ENCODE measurements around the gene FER1L5. TPM values are rescaled to one million over a fixed set of nuclear protein-coding genes. Genes with fewer than 3 reads are reported as not detected.

FER1L5 gene
- total and polyA plus RNA-seq, 2 of the 8 experiments (the other 6 are each of a cell fraction or from before 2014, with no cell fraction given) = 0.23 to 0.88 TPM

DNA sequence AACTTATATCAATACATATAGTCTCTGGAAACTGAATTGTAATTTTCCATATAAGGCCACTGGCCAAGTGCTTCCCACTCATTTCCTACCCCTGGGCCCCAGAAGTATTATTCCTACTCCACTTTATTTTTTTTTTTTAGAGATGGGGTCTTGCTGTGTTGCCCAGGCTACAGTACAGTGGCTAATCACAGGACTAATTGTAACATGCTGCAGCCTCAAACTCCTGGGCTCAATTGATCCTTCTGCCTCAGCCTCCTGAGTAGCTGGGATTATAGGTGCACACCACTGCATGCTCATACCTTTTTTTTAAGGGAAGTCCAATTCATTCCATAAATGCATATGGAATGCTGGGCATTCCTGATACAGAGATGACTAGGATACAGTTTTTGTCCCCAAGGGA is 111.8 kb downstream of the FER1L5 start:
- Histone ChIP-seq H2BK5ac (ENCODE audit: low read depth, low read length) (no peak overlapping the region), H3K18ac (ENCODE audit: extremely low read depth, low read length) (no peak overlapping the region), H3K27me3 (replicated peaks in 1 of 4; ENCODE audit: control insufficient read depth in 3 of 4, extremely low read depth in 1 of 4, insufficient read depth in 3 of 4, low read length in 3 of 4) (no peaks in the 10 kb centered on the region), H3K14ac (ENCODE audit: insufficient read length) (no peak overlapping the region), H3K4me3 (ENCODE audit: extremely low read depth in 1 of 4, insufficient read depth in 2 of 4, low read depth in 3 of 4, low read length in 4 of 4) (no peak overlapping the region), H4K8ac (ENCODE audit: extremely low read depth, insufficient read depth, low read length) (no peak overlapping the region), H3K4ac (replicated peaks; ENCODE audit: insufficient read length, low read depth, low read length) (no peak overlapping the region), H3K56ac (replicated peaks; ENCODE audit: insufficient read length, low read depth, low read length) (no peak overlapping the region), H3K4me2 (ENCODE audit: insufficient read depth in 1 of 2, low read depth in 2 of 2, low read length in 2 of 2) (no peak overlapping the region), H3K23ac (ENCODE audit: insufficient read length) (no peak overlapping the region), H3K4me1 (replicated peaks in 1 of 4; ENCODE audit: control insufficient read depth in 3 of 4, insufficient read depth in 4 of 4, low read length in 3 of 4) (peaks cover 0 to 4% (median 0%) of the 10 kb centered on the region in 4 experiments; a peak in 2 of 7 replicates), H3K36me3 (ENCODE audit: control insufficient read depth in 2 of 4, insufficient read depth in 4 of 4, low read length in 3 of 4) (no peaks in the 10 kb centered on the region), H3K9ac (replicated peaks in 1 of 4; ENCODE audit: extremely low read depth in 1 of 4, low read depth in 3 of 4, low read length in 3 of 4) (no peak overlapping the region), H3K23me2 (ENCODE audit: low read depth, low read length) (no peaks in the 10 kb centered on the region), H2AK5ac (ENCODE audit: low read depth, low read length) (no peak overlapping the region), H2BK15ac (ENCODE audit: low read length) (no peak overlapping the region), H4K20me1 (replicated peaks in 1 of 2; ENCODE audit: control insufficient read depth in 1 of 2, insufficient read depth in 2 of 2, low read length in 2 of 2) (no peaks in the 10 kb centered on the region), H2BK120ac (replicated peaks; ENCODE audit: low read depth, low read length) (no peak overlapping the region), H4K5ac (ENCODE audit: insufficient read length, low read depth, low read length) (no peak overlapping the region), H3K79me1 (ENCODE audit: low read depth, low read length) (no peaks in the 10 kb centered on the region), H2AFZ (ENCODE audit: low read length) (no peak overlapping the region), H3K79me2 (ENCODE audit: control insufficient read depth in 1 of 2, insufficient read depth in 2 of 2, low read length in 2 of 2) (no peaks in the 10 kb centered on the region), H2BK12ac (ENCODE audit: low read depth, low read length) (no peak overlapping the region), H3K9me3 (ENCODE audit: insufficient read depth in 2 of 2, low read depth in 1 of 2, low read length in 1 of 2) (no peaks in the 10 kb centered on the region), H4K91ac (replicated peaks; ENCODE audit: insufficient read length, low read length) (no peak overlapping the region), H2BK20ac (ENCODE audit: low read length) (no peak overlapping the region), H3K27ac (ENCODE audit: low read depth, low read length) (no peak overlapping the region)
- POLR2A ChIA-PET (ENCODE audit: partially characterized antibody) = interaction anchor here (1.4 kb wide), 1 partner anchor 9 kb away, joined by 5 read pairs; no protein-coding TSS in a partner anchor
- FAIRE-seq (no peak), DNase-seq (ENCODE audit: low read depth in 1 of 2, low spot score in 2 of 2) (no peak)
- CTCF ChIA-PET (ENCODE audit: partially characterized antibody) = no interaction called here
- no peak for TF ChIP-seq KDM1A (IDR thresholded peaks at IDR 0.05; ENCODE audit: borderline replicate concordance, low read length)
